GM19452 (cell line): ENCODE measurements around the gene CSK.
"Not testable (repeated sequence)": the region's sequence is repeated elsewhere in the genome, so short reads cannot be mapped to it uniquely, and the experiment has no call there.

Experiments used
- ATAC-seq: cut with Tn5 transposase; IDR thresholded peaks from one replicate; pipeline ENCODE4 v1.9.1; 2021; ENCODE audit not compliant: unreplicated experiment

Gene CSK

DNA sequence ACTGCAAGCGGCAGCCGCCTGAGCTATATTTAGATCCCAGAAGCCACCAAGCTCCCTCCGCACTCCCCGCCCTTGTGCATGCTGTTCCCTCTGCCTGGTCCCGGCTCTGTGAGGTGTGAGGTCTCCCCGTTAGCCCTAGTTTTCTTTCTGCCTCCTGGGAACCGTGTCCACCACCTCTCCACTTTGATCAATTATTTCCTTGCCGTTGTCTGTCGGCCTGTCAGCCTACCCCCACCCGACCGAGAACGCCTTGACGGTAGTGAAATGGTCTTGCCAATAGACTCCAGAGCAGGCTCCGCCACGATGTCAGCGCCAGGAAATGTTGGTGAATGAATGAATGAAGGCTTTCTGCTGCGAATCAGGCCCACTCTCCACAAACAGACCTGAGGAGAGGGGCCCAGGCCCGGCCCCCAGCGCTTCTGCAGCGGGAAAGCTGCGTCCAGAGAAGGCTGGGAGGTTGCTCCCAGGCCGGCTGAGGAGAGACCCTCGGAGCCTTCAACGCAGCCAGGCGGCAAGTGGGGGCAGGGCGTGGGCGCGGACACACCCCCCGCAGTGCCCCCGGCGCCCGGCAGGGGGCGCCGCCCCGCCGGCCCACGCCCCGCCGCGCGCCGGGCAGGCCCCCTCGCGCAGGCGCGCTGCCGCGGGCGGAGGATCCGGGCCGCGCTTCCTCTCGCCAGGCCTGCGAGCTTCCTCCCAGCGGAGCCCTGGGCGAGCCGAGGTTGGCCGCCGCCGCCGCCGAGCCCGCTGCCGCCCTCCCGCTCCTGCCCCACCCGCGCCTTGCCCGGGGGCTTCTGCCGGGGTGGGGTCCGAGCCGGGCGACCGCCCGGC is at the start of gene CSK:
TSS of gene CSK (plus strand) at position 650 of the 828 bp plus-strand sequence. CDS start 16,218 bp downstream, outside the sequence.
- ATAC-seq, result peak; percentile 33

DNA sequence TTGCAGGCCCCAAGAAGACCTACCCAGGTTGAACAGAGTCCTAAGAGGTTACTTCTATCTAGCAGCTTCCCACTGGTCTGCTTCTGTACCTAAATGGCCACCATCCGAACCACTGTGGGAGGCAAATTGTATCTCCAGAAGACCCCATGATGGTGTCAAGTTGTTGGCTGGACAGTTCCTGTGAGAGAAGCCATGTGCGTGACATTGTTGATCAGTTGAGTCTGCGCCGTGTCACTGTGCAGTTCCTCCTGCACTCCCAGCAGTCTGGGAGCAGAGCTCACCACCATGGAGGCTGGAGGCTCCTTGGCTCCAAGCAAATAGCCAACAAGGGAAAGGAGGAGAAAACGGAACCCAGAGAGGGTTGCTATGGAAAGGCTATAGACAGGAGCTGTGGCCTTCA is 49.0 kb upstream of the CSK start:
- ATAC-seq, result no peak

DNA sequence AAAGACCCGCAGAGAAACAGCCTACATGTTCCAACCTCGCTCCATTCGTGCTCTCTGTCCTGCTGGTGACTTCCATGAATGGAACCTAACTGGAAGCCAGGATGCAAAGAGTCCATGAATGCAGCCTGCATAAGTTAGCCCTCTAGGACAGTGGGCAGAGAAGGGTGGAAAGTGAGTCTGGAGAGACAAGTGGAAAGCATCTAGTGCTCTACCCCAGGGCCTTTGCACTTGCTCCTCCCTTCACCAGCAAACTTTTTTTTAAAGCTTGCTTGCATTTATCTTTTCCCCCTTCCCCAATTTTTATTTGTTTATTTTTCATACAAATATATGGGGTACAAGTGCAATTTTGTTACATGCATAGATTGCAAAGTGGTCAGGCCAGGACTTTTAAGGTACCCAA is 48.6 kb upstream of the CSK start:
- ATAC-seq, result no peak

DNA sequence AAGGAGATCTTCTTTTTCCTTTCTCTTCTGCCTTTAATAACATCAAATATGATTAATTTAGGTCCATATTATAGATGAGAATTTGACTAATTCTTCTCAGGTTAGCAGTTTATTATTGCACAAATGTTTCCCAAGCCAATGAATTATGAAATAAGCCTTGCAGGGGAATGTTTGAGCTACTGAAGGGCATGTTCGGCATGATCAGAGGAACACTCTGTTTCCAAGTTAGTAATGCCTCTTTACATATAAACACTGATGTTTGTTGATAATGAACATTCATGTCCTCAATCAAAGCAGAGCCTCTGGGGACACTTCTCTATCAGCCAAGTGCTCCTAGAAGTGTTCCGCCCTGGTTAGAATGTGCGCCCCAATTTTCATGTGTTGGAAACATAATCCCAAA is 46.6 kb upstream of the CSK start:
- ATAC-seq, result no peak

DNA sequence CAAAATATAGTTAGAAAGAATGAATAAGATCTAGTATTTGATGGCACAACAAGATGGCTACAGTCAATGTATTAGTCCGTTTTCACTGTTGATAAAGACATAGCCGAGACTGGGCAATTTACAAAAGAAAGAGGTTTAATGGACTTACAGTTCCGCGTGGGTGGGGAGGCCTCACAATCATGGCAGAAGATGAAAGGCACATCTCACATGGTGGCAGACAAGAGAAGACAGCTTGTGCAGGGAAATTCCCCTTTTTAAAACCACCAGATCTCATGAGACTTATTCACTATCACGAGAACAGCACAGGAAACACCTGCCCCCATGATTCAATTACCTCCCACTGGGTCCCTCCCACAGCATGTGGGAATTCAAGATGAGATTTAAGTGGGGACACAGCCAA is 43.6 kb upstream of the CSK start:
- ATAC-seq, result not testable (repeated sequence)

DNA sequence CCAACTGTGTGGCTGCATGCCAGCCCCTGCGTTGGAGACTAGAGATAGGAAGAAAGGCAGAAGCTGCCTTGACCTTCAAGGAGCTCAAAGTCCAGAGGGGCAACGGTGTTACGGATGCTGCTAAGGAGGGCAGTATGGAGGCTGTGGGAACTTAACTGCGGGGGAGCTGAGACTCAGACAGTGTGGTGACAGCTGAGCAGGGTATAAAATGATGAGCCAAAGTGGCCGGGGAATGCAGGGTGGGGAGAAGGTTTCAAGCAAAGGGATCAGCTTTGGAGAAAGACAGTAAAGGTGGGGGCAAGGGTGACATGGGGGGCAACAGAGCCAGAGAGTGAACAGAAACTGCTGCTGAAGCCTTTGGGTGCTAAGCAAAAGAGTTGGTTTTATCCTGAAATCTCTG is 39.5 kb upstream of the CSK start:
- ATAC-seq, result no peak

DNA sequence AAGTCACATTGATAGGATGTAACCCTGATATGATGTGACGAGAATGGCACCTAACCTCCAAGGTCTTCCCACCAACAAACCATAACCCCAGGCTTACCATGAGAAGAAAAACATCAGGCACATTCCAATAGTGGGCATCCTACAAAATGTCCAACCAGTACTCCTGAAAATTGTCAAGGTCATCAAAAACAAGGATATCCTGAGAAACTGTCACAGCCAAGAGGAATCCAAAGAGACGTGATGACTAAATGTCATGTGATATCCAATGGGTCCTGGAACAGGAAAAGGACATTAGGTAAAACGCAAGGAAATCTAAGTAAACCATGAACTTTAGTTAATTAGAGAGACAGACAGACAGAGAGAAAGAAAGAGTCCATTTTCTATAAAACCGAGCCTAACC is 35.5 kb upstream of the CSK start:
- no peak for ATAC-seq

DNA sequence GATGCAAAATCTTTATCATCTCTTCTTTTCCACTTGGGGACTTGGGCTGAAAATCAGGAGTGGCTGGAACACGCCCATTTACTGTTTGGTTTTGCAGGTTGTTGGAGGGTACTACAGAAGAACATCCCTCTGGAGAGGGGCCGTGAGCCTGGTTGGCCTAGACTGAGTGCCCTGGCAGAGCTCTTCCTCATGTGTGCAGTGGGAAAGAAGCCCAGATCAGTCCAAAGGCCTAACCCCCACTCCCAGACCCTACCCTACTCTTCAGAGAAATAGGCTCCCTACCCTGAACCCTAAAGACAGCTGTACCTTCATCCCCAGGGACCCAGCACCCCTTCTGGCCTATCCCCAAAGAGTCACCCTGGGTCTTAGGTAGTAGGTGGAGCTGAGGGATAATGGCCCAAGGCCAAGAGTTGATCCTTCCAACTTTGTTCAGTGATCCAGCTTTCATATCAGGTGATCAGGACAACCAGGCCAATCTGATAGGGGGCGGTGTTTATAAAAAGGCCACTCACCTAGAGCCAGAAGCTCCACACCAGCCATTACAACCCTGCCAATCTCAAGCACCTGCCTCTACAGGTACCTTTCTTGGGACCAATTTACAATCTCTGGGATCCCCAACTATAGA is 33.4 kb upstream of the CSK start, which contains the start of gene CYP1A2:
TSS of gene CYP1A2 (plus strand) at position 524 of the 625 bp plus-strand sequence. CDS start 894 bp downstream, outside the sequence.
- ATAC-seq, result no peak

DNA sequence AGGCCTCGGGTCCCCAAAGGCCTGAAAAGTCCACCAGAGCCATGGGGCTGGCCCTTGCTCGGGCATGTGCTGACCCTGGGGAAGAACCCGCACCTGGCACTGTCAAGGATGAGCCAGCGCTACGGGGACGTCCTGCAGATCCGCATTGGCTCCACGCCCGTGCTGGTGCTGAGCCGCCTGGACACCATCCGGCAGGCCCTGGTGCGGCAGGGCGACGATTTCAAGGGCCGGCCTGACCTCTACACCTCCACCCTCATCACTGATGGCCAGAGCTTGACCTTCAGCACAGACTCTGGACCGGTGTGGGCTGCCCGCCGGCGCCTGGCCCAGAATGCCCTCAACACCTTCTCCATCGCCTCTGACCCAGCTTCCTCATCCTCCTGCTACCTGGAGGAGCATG is 32.0 kb upstream of the CSK start:
- ATAC-seq, result no peak

DNA sequence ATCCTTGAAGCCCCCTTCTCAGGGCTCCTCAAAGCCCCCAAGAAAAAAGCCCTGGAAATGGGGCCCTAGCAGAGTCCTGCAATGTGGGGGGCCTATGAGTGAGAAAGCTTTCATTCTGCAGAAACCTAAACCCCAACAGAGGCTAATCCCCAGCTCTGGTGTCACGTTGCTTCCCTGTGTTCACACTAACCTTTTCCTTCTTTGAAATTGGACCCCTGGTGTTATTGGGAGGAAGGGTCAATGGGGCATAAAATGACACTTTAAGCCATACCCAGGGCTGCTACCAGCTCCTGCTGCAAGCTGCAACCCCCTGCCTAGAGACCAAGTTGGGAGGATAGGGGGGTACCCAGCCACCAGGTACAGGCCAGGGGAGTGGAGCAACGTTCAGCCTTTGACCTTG is 31.1 kb upstream of the CSK start:
- no peak for ATAC-seq

DNA sequence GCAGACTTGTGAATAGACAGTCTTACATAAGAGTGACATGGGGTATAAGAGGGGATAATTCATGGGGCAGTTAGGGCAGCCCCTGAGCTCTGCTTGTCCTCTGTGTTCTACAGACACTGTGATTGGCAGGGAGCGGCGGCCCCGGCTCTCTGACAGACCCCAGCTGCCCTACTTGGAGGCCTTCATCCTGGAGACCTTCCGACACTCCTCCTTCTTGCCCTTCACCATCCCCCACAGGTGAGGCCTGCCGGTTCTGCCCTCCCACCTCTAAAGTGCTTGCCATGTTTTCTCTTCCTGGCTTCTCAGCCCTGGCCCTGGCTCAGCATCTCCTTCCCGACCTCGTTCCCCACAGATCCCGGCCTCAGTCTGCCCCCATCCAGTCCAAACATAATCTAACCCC is 29.9 kb upstream of the CSK start:
- ATAC-seq, result no peak

DNA sequence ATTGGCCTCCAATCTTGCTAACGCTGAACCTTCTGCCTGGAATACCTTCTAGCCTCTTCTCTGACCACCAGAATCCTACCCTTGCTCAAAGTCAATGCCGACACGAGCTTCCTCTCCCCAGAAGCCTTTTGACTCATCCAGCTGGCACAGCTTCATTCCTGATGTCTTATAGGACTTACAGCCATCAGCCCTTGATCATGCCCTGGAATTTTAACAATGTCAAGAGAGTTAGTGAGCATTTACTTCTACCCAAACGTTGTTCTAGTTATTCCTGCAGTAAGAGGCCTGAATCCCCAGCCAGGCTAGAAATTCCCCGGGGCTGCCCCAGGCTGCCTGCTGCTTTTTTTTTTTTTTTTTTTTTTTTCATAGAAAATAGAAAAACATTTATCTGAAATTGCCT is 29.3 kb upstream of the CSK start:
- no peak for ATAC-seq

DNA sequence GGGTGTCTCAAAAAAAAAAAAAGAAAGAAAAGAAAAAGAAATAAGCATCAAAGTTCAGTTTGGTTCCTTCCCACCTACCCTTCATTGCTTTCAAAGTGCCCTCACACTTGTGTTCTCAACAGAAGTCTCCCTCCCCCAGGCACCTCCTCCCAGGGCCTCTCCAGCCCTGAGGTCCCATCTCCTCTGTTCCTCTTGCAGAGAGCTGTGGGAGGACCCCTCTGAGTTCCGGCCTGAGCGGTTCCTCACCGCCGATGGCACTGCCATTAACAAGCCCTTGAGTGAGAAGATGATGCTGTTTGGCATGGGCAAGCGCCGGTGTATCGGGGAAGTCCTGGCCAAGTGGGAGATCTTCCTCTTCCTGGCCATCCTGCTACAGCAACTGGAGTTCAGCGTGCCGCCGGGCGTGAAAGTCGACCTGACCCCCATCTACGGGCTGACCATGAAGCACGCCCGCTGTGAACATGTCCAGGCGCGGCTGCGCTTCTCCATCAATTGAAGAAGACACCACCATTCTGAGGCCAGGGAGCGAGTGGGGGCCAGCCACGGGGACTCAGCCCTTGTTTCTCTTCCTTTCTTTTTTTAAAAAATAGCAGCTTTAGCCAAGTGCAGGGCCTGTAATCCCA is 27.2 kb upstream of the CSK start:
- ATAC-seq, result no peak

DNA sequence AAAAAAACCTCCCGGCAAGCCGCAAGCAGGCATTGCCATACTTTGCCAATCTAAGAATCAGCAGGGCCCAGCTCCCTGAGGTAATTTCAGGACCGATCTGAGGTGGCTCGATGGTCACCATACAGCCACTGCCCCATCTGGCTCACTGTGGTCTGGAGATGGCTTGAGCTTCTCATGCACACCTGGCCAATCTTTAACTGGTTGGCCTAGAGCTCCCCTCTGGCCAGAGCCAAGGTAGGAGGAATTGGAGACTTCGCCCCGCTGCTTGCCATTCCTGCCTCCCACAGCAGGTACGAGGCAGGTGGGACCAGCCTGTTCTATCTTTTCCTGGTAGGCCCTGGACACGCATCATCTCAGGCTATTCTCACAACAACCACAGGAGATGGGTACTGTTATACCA is 23.1 kb upstream of the CSK start:
- no peak for ATAC-seq

DNA sequence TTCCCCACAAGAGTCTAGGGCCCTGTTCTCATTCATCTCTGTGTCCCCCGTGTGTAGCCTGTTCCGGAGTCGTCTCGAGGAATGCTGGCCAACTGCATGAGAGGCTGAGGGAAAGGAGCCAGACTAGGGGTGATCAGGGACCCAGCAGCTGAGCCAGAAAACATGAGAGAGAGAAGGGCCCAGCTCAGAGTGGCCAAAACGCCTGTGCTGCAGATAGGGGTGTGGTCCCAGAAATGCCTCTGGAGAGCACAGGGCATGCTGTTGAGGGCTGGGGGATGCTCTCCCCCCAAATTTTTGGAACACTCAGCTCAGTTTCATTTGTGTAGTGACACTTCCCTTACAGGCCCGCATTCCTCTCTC is 19.1 kb upstream of the CSK start:
- no peak for ATAC-seq

DNA sequence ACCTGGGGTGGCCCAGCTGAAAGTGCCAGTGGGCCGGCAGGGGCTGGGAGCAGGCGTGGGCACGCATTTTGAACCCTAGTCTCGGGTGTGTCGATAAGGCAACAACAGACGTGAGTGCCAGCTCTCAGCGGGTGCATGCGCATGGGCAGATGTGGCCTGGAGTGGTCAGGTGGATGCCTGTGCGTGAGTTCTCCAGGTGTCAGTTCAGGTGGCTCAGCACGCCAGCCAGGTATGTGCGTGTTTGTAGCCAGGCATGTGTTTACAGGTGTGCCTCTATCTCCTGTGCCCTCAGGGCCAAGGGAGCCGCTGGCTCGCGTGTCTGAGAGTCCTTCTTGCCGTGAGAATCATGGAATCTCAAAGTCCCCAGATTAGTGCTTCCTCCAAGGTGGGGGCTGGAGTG is 18.5 kb upstream of the CSK start:
- no peak for ATAC-seq

DNA sequence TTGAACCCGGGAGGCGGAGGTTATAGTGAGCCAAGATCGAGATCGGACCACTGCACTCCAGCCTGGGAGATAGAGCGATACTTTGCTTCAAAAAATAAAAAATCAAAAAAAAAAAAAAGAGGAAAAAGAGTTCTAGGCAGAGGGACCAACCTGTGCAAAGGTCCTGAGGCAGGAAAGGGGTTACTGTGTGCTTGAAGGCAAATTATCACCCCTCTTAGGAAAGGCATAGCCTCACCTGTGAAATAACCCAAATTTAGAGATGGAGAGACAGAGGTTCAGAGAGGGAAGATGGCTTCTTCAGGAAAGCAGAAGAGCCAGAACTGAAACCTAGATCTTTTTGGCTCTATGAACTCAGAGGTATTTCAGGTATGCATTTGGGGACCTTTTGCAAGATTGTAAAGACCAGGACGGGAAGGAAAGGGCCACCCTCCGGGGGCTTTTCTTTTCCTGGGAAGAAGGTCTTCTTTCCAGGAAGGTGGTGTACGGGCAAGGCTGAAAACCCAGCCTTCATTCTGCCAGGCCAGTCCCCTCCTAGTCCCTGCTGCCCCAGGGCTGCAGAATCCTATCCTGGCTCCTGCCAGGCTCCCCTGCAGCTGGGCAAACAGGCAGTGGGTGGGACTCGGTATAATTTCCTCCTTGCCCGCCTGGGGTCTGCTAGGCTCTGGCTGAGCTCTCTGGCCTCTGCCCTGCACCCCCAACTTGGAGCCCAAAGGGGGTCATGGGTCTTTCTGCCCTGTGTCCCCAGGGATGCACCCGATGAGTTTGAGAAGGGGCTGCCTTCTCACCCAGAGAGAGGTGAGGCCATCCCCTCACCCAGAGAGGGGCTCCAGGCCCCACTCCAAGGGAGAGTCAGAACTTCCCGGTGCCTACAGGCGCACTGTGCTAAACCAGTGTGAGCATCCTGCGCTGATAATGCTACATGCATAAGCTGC is 14.4 kb upstream of the CSK start:
- ATAC-seq, result no peak

DNA sequence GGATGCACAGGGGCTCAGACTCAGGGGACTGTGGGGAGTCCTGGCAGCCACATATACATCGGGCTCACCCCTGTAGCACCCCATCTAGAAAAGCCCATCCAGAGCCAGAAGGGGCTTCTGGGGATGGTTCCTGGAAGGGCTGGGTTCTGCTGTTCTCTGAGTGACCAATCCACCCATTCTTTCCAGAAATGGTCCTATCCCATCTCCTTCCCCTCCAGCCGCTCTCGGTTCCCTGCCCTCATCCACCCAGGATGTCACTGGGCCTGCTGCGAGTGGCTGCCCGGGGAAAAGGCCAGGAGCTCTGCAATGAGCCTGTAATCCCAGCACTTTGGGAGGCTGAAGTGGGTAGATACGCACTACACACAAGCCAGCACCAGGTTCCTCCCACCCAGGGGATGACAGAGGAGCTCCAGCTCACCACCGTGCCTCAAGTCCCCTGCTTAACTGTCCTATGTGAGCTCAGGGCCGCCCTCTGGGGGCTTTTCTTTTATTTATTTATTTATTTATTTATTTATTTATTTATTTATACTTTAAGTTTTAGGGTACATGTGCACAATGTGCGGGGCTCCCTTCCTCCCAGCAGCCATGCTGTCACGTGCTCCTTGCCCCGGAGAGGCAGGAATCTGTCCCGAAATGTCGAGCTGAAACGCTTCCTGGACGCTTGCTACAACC is 13.6 kb upstream of the CSK start:
- no peak for ATAC-seq

DNA sequence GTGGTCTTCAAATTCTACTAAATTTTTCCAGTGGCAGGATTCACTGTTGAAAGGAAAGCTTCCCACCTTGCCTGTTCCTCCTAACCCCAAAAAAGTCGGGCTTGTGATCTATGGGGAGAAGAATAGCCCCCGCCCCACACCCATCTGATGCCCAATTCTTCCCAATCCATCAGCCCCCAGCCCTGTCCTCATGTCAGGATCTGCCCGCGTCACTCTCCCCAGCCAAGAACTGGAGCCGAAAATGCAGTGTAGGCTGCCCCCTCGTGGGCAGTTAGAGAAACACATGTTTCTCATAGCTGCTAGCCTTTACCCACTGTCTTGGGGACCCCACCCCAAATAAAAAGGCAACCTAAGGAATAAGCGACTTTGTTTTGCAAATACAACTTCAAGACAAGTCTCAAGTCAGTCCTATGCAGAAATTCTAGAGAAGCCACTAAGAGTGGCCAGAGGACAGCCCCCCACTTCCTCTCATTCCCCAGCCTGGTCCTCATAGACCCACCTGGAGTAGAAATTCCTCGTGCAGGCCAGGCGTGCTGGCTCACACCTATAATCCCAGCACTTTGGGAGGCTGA is 13.0 kb upstream of the CSK start:
- ATAC-seq, result no peak

DNA sequence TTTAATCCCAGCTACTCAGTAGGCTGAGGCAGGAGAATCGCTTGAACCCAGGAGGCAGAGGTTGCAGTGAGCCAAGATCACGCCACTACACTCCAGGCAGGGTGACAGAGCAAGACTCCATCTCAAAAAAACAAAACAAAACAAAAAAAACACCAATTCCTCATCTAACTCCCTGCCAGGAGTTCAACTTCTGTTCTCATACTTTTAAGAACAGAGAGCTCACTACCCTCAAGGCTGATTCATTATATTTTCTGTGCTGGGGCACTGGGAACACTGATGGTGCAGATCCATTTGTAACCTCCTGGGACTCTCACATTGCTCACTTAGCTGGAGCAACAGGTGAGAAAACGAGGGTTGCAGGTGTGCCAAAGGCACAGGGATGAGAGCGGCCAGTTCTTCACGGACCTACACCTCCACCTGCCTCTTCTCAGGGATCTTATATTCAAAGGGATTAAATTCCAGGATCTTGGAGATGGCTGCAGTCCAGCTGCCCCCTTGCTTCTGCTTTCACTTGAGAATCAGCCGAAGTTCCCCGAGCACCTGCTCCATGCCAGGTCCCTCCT is 12.3 kb upstream of the CSK start:
- ATAC-seq, result no peak
